Keratinocyte (primary cell): Measurements from ENCODE around the gene SLC1A5. TPM values are rescaled to one million over a fixed set of nuclear protein-coding genes. Genes with fewer than 3 reads are reported as not detected.

Source experiments
- DNase-seq: peaks from one replicate; pipeline ENCODE4 v3.0.0-alpha.2; 2011; ENCODE audit warnings: low read depth, missing footprints, low spot score
- FAIRE-seq: peaks from 2 replicates; lab custom pipeline; 2011; peaks lifted over from hg19 to GRCh38; lab: Jason Lieb, UNC
- H2AFZ ChIP-seq: 2 replicates; pipeline ENCODE4 v1.6.0; 2012; ENCODE audit warnings: low read length, control low read depth, inconsistent platforms; ENCODE audit not compliant: control insufficient read depth
- H3K27ac ChIP-seq: 2 replicates; pipeline ENCODE4 v1.5.1; 2011; ENCODE audit warnings: low read length; ENCODE audit not compliant: control insufficient read depth, insufficient read depth
- H3K27me3 ChIP-seq: 3 replicates; pipeline ENCODE4 v1.6.0; 2011; ENCODE audit warnings: low read length; ENCODE audit not compliant: control insufficient read depth, insufficient read depth; ENCODE audit errors: extremely low read depth
- H3K36me3 ChIP-seq, 2 experiments: 2 replicates in 1 of 2; 3 replicates in 1 of 2; pipeline ENCODE4 v1.5.1; 2011; ENCODE audit warnings: low read length in 2 of 2, mild to moderate bottlenecking in 1 of 2; ENCODE audit not compliant: control insufficient read depth in 2 of 2, insufficient read depth in 2 of 2; ENCODE audit errors: extremely low read depth in 1 of 2
- H3K4me1 ChIP-seq: 3 replicates; pipeline ENCODE4 v1.5.1; 2011; ENCODE audit warnings: low read length; ENCODE audit not compliant: control insufficient read depth, insufficient read depth; ENCODE audit errors: extremely low read depth
- H3K4me2 ChIP-seq: 3 replicates; pipeline ENCODE4 v1.6.0; 2011; ENCODE audit warnings: low read depth, low read length; ENCODE audit not compliant: control insufficient read depth, insufficient read depth; ENCODE audit errors: extremely low read depth
- H3K4me3 ChIP-seq, 3 experiments: fragments of 200-600 bp in 1 of 3; sonication (generic) in 1 of 3; 2 replicates in 2 of 3; 3 replicates in 1 of 3; pipeline ENCODE4 v1.5.1; 2011 to 2016; ENCODE audit warnings: low read length in 3 of 3, mild to moderate bottlenecking in 3 of 3, control low read depth in 2 of 3, inconsistent platforms in 1 of 3, low read depth in 1 of 3, mixed read lengths in 1 of 3, mixed run types in 1 of 3, moderate library complexity in 1 of 3; ENCODE audit not compliant: control insufficient read depth in 2 of 3, insufficient read depth in 2 of 3; ENCODE audit errors: extremely low read depth in 1 of 3
- H3K79me2 ChIP-seq: 2 replicates; pipeline ENCODE4 v1.6.0; 2012; ENCODE audit warnings: low read length; ENCODE audit not compliant: control insufficient read depth, insufficient read depth
- H3K9ac ChIP-seq: 3 replicates; pipeline ENCODE4 v1.6.0; 2011; ENCODE audit warnings: low read length; ENCODE audit not compliant: control insufficient read depth, insufficient read depth; ENCODE audit errors: extremely low read depth
- H3K9me1 ChIP-seq: 3 replicates; pipeline ENCODE4 v1.6.0; 2011; ENCODE audit warnings: low read length; ENCODE audit not compliant: control insufficient read depth, insufficient read depth; ENCODE audit errors: extremely low read depth
- H3K9me3 ChIP-seq: 2 replicates; pipeline ENCODE4 v1.5.1; 2012; ENCODE audit warnings: low read depth, low read length; ENCODE audit not compliant: control insufficient read depth
- H4K20me1 ChIP-seq: 3 replicates; pipeline ENCODE4 v1.6.0; 2011; ENCODE audit warnings: low read length; ENCODE audit not compliant: control insufficient read depth, insufficient read depth; ENCODE audit errors: extremely low read depth
- CTCF ChIP-seq, 3 experiments: IDR thresholded peaks in 1 of 3; conservative IDR thresholded peaks in 1 of 3; optimal IDR thresholded peaks in 1 of 3; 2 replicates in 2 of 3; 3 replicates in 1 of 3; pipeline versions ENCODE3 to v1.5.1; 2011; ENCODE audit warnings: low read length in 3 of 3, mild to moderate bottlenecking in 3 of 3, moderate library complexity in 2 of 3, control low read depth in 1 of 3, inconsistent platforms in 1 of 3; ENCODE audit not compliant: insufficient read depth in 2 of 3; ENCODE audit errors: extremely low read depth in 1 of 3
- EZH2 ChIP-seq: IDR thresholded peaks from one replicate; pipeline ENCODE4 v1.6.1; 2012; ENCODE audit warnings: inconsistent platforms, mild to moderate bottlenecking, low read length, moderate library complexity
- dilution Hi-C: fragments of 300-500 bp; cut with MboI; formaldehyde crosslinking; loops from one replicate; pipeline ENCODE4 v1.7.0; 2020; ENCODE audit warnings: low sequenced_read_pairs; ENCODE audit not compliant: extremely low pct_ligation_motif_present
- polyA plus RNA-seq, 5 experiments: library from polyadenylated mRNA; depleted of rRNA in 3 of 5; stranded (reverse) in 3 of 5; stranded (forward) in 1 of 5; unstranded in 1 of 5; fragments of >200 nt; gene quantifications; 1 replicate in 1 of 5; 2 replicates in 3 of 5; 3 replicates in 1 of 5; pipeline versions ENCODE4 v1.2.1 to v1.2.3, GENCODE V29; 2011 to 2012; ENCODE audit warnings: missing spikeins in 2 of 5, low read depth in 1 of 5, low replicate concordance in 1 of 5

SLC1A5 gene
- polyA plus RNA-seq, 1 donor (not counting 4 experiments of a cell fraction or from before 2014, with no cell fraction given) = 90.4 TPM

- TF ChIP-seq CTCF (optimal IDR thresholded peaks at IDR 0.05 in 1 of 3, IDR thresholded peaks at IDR 0.05 in 1 of 3, conservative IDR thresholded peaks at IDR 0.05 in 1 of 3; ENCODE audit: extremely low read depth in 1 of 3, insufficient read depth in 2 of 3, low read length in 3 of 3) (no peak), EZH2 (no peak)
- dilution Hi-C loops = no loop called here
- no peak overlapping the region for H3K4me2 ChIP-seq
- no peak overlapping the region for H3K9ac ChIP-seq
- FAIRE-seq (no peak), DNase-seq (no peak)
- no peaks in the 10 kb centered on the region for H3K9me1 ChIP-seq
- no peak overlapping the region for H3K27ac ChIP-seq
- H3K9me3 ChIP-seq = no peaks in the 10 kb centered on the region
- H4K20me1 ChIP-seq = no peaks in the 10 kb centered on the region
- H3K4me3 ChIP-seq = no peak overlapping the region
- H3K79me2 ChIP-seq = no peaks in the 10 kb centered on the region
- no peaks in the 10 kb centered on the region for H3K27me3 ChIP-seq
- peaks cover 14 to 16% of the 10 kb centered on the region in 2 experiments for H3K36me3 ChIP-seq
- H2AFZ ChIP-seq = no peak overlapping the region
- H3K4me1 ChIP-seq = peaks cover 5% of the 10 kb centered on the region
Observed at GRCh38 chr19:46834984-46835383, 46.6 kb upstream of the SLC1A5 start.

GRCh38 chr19:46834121-46834520 lies 45.7 kb upstream of the SLC1A5 start:
- Histone ChIP-seq H2AFZ (no peak overlapping the region), H3K9me3 (no peaks in the 10 kb centered on the region), H3K9me1 (no peaks in the 10 kb centered on the region), H3K79me2 (no peaks in the 10 kb centered on the region), H3K27me3 (no peaks in the 10 kb centered on the region), H4K20me1 (no peaks in the 10 kb centered on the region), H3K36me3 (peaks cover 10 to 15% of the 10 kb centered on the region in 2 experiments), H3K4me3 (no peak overlapping the region), H3K4me1 (peaks cover under 1% of the 10 kb centered on the region), H3K9ac (no peak overlapping the region), H3K27ac (no peak overlapping the region), H3K4me2 (no peak overlapping the region)
- no peak for TF ChIP-seq EZH2
- TF ChIP-seq CTCF (optimal IDR thresholded peaks at IDR 0.05 in 1 of 3, IDR thresholded peaks at IDR 0.05 in 1 of 3, conservative IDR thresholded peaks at IDR 0.05 in 1 of 3; ENCODE audit: extremely low read depth in 1 of 3, insufficient read depth in 2 of 3, low read length in 3 of 3) = no peak
- DNase-seq (no peak), FAIRE-seq (no peak)
- dilution Hi-C loops = no loop called here
